GM18868 (cell line): ENCODE measurements around the gene FRMD6.
A peak's percentile ranks its signal among the peaks of the same experiment; 100 is the strongest.

Source experiments
- ATAC-seq: cut with Tn5 transposase; IDR thresholded peaks from one replicate; pipeline ENCODE4 v1.9.1; 2021; ENCODE audit warnings: mild to moderate bottlenecking, moderate library complexity; ENCODE audit not compliant: unreplicated experiment

Gene FRMD6

DNA sequence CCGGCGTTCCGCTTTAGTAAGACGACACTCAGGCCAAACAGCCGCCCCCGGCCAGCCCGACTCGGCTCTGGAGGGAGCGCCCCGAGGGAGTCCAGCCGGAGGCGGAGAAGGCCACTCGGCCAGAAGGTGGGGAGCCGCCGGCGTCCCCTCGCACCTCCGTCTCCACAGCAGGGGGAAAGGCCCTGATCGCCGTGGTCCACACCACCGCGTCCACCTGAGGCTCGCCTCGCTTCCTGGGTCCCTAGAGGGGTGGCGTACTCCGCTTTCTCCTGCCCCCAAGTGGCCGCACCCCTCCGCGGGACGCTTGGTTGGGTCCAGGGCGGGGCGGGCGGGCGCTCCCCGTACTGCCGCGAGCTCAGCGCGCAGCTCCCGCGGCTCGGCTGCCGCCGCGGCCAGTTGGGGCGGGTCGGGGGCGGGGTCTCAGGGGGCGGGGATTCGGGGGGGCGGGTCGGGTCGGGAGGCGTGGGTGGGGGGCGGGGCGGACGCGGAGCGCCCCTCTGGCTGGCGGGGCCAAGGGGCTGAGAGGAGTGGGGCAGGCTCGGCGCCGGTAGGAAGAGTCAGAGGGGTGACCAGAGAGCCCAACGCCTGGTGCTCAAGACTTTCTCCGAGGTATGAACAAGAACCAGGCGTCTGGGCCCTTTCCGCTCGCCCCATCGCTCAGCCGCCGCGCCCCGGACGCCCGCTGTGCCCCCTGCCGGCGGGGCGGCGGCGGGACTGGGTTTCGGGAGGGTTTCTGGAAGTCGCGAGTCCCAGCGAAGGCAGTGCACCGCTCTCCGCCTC lies at the start of gene FRMD6:
FRMD6 (plus strand) TSS at position 523 of the 780 bp plus-strand sequence. CDS start 37,927 bp downstream, outside the sequence.
- peak; percentile 77 for ATAC-seq

GRCh38 chr14:51602310-51602709 lies 49.4 kb upstream of the FRMD6 start:
- ATAC-seq = no peak

DNA sequence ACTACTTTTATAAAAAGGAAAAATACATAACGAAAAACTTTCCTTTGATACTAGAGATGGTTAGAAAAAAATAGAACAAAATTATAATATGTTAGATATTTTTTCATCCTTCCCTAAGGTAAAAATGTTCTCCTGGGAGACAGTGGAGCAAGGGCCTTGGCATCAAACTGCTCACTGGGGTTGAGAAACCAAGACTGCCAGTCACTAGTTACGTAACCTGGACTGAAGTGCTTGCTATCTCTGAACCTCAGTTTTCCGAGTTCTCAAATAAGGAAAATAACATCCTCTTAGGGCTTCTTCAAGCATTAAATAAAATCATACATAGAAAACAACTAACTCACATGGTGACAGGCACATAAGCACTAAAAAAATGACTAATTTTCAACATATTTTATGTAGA lies 48.2 kb upstream of the FRMD6 start:
- ATAC-seq = no peak

- no peak for ATAC-seq
Observed at GRCh38 chr14:51604073-51604472, 47.6 kb upstream of the FRMD6 start.

GRCh38 chr14:51605575-51605974 lies 46.1 kb upstream of the FRMD6 start:
- ATAC-seq = no peak

DNA sequence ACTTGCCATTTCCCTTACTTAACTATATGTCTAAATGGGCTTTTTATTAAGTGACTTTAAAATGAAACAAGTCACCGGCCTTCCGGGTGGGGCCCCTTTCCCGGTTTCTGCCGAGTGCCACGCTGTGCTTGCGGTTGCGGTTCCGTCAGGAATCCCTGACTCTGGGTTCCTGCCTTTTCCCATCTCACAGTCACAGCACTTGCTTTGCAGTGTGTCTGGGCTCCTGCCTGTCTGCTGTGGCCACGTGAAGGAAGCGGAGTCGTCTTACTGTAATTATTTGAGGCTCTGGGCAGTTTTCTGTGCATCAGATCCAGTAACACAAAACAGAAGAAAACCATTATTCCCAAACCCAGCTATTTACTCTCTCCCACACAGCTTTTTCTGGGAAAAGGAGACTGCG lies 44.0 kb upstream of the FRMD6 start:
- ATAC-seq = no peak

DNA sequence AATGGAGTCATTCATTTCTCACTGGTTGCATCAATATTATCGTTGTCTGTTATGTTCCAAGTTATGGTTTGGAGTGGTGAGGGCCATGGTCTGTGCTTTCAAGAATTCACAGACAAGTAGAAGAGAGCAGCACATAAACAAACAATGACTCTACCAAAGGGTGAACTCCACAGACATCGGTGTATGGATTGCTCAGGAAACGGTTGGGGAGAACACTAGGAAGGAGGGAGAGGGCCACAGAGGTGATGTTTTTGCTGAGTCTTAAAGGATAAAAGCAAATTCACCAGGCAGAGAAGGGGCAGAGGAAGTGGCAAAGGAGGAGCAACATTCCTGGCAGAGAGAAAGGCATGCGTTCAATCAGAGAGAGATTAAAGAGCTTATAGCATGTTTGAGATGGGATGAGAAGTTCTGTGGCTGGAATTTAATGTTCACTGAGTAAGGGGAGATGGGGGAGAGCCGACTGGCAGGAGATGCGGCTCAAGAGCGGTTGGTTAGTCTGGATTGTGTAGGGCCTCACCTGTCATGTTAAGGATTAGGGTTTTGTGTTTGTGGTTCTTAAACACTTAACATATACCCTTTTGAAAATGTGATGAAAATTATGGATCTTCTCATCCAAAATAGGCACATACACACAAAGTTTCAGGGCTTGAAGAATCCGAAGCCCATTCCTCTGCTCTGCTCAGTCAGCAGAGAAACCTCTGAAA lies 42.3 kb upstream of the FRMD6 start:
- ATAC-seq = no peak

- no peak for ATAC-seq
Observed at GRCh38 chr14:51609955-51610283, 41.8 kb upstream of the FRMD6 start.

DNA sequence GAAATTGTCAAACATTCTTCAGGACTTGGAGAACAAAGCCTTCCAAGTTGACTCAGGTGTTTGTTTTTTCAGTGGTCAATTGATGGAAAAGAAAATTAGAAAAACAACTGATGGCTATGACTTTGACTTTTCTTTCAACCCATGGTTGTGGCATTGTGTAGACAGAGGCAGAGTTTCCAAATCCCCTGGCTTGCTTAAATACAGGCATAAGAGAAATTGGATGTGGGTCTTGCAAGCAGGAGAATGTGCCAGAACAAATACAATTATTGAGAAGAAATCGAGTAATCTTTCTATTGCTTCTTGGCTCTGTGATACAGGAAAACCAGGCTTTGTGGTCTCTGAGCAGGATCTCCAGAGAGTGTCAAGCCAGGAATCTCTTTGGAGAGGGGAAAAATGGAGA lies 40.9 kb upstream of the FRMD6 start:
- ATAC-seq = no peak

DNA sequence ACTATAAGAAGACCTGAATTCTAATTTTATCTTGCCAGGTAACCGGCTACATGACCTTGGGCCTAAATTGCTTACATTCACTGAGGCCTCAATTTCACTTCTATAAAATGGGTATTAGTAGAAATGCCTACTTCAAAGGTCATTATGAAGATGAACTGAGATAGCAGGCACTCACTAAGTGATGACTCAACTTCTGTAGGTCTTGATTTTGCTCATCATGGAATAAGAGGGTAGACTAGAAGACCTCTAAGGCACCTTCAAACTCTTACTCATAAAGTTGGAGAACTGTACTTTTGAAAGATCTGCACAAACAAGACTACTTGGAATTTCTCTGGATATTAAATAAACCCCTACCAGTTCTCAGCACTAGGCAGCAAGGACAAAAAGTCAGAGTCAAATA lies 39.3 kb upstream of the FRMD6 start:
- no peak for ATAC-seq

DNA sequence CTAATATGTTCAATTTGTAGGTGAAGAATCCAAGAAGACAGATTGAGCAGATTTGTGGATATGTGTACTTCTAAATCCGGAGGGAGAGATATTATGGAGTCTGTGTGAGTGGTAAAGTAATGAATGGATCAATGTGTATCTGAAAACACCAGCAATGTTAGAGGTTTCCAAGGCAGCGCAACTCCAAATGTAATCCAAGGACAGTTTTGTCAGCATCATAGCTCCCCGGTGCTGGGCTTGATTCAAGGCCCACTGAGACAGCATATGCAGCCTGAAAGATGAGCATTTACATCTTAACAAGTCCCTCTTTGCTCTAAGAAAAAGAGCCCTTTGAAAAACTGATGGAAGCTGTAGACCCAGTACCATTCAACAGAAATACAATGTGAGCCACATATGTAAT lies 38.3 kb upstream of the FRMD6 start:
- no peak for ATAC-seq

GRCh38 chr14:51614707-51615106 lies 37.0 kb upstream of the FRMD6 start:
- ATAC-seq = peak; percentile 59

DNA sequence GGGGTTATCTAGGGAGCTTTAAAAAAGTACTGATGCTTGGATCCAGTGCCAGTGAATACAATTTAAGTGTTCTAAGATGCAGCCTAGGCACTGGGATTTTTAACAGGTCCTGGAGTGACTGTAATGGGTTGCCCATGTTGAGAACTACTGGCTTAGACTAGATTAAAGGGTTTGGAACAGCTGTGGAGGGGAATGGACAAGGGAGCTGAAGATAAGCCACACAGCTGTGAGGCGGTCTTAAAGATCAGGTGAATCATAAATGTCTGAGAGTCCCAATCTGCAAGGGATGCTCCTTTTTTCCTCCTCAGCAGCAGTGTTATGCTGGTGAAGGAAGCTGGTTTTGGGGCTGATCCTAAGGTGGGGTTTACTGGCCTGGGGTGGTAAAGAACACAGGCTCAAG lies 35.5 kb upstream of the FRMD6 start:
- no peak for ATAC-seq

DNA sequence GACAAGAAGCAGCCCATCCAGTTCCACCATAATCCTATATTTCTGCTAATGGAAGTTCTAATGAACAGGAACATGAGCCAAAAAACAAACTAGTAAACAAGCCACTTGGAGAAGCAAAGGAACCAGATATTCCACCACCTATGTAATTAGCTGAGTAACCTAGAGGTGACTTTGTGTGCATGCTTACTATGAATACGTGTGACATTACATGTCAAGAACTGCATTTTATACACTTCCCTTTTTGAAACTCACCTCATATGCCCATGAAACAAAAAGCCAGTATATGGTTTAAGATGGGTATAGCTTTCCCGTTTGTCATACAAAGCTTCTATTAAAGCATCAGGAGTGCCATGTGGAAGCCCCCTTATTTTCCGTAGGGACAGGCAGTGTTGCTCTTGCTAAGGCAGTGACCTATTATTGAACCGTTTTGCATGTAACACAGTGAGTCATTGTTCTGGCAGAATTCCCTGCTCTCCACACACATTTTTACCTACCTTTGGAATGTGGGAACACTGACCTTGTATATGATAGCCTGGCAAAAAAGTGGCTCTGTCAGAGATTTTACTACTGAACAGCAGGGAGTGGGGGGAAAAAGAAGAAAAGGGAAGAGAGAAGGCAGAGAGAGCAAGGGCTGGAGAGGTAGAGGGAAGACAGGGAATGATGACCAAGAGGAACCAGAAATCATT lies 34.8 kb upstream of the FRMD6 start:
- no peak for ATAC-seq

DNA sequence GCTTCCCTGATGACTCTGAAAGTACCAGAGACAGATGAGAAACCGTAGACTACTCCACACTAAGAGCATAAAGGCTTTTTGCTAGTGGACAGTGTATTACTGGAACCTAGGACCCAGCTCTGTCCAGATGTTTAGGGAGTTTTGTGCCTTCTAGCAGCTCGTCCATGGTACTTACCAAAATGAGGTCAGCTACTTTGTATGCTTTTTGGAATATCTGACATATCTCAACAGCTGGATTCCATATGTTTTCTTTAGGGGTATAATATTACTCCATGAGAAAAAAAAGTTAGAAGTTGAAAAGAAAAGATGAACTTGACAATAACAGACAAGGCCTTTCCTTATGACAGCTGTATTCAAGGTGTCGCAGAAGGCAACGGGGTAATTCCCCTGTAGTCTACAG lies 32.1 kb upstream of the FRMD6 start:
- no peak for ATAC-seq

- ATAC-seq = no peak
Observed at GRCh38 chr14:51620056-51620455, 31.7 kb upstream of the FRMD6 start.

DNA sequence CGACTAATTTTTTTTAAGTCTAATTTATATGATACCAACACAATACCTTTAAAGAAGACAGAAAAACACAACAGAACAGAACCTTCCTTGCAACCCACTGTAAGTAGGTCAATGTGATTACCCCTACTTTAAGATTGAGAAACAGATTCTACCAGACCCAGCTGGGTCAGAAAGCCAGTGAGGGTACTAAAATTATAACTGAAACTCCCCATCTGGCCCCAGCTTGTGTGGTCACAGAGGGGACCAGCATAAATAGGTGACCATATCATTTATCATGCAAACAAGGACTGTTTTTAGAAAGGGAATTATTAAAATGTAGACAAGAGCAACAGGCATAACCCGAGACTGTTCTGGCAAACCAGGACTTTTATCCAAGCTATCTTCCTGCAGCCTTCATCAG lies 30.1 kb upstream of the FRMD6 start:
- no peak for ATAC-seq

DNA sequence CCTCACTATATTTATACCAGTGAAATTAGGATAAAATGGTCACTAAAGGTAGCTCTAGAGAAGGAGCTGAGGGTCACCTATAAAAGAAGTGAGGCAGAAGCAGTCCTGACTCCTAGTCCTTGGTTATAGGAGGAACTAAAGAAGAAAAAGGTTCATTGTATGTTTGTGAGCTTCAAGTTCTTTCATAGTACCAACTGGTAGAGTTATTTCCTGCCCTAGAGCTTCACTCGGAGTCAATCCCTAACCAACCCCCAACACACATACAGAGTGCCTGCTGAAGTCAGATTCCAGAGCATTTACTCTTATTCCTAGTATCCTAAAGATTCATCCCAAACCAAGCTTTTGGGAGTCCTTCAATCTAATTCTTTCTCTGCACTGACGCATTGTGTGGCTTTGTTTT lies 29.3 kb upstream of the FRMD6 start:
- no peak for ATAC-seq

DNA sequence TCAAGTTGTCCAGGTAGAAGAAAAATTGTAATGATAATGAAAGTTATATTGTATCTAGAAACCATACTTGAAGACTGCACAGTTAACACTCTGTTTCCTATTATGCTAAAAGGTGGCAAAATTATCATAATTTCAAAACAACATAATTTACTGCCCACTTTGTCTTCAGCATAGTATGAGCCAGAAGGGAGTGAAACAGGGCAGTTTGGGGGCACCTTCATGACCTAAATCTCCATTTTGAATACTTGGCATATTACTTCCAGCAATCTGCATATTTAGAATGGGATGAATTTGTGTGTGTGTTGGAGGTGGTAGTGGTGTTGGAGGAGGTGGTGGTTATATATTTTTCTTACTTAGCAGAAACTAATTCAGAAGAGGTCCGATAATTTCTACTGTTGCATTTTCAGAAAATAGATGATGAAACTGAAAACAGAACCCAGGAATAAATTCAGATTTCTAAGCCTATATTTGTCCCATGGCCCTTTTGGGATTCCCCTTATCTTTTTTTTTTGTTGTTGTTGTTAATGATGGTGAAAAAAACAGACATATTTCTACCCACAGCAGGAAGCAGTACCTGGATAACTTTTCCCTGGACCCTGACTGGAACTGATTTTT lies 26.6 kb upstream of the FRMD6 start:
- ATAC-seq = no peak

DNA sequence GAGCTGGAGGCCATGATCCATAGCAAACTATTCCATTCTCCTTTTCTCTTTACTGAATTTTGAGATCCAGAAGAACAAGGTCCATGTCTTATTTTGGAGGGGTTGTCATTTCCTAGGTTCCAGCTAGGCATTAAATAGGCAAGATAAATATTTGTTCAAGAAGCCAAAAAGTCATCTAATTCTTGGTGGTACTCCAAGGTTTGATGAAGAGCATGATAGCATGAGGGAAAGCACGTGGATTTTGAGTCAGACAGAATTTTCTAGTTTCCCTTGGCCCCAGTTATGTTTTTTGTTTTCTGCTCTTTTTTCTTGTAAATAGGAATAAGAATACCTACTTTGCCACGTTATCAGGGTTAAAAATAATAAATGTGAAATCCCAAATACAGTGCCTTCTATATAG lies 25.5 kb upstream of the FRMD6 start:
- ATAC-seq = no peak

- ATAC-seq = no peak
Observed at GRCh38 chr14:51626788-51627187, 24.9 kb upstream of the FRMD6 start.

- no peak for ATAC-seq
Observed at GRCh38 chr14:51627313-51627712, 24.4 kb upstream of the FRMD6 start.
